HG03575 (cell line): ENCODE results near the gene LGR6.
"Not testable (repeated sequence)": the region's sequence is repeated elsewhere in the genome, so short reads cannot be mapped to it uniquely, and the experiment has no call there.

ENCODE experiments used
- ATAC-seq: cut with Tn5 transposase; IDR thresholded peaks from one replicate; pipeline ENCODE4 v1.9.1; 2021; ENCODE audit not compliant: unreplicated experiment, insufficient number of reproducible peaks, low FRiP score; ENCODE audit errors: extremely low read depth

The LGR6 gene

GRCh38 chr1:202230939-202231645 lies 37.5 kb downstream of the LGR6 start:
- no peak for ATAC-seq

DNA sequence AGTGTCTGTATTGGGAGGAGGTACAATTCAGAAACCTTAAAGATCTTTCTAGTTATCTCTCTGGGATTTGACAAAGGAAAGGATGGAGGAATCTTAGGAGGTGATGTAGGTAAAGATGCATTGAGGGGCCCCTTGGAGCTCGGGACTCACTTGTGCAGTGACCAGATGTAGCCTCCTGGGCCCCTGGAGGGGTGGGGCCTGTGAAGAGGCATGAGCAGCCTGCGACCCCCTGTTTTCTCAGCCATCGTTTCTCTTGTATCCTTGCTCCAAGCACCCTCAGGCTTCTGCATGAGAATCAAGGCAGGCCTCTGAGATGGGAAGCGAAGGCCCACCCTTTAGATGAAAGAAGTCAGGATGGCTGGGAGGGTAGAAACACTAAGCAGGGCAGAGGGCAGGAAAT lies 39.6 kb downstream of the LGR6 start:
- ATAC-seq = no peak

DNA sequence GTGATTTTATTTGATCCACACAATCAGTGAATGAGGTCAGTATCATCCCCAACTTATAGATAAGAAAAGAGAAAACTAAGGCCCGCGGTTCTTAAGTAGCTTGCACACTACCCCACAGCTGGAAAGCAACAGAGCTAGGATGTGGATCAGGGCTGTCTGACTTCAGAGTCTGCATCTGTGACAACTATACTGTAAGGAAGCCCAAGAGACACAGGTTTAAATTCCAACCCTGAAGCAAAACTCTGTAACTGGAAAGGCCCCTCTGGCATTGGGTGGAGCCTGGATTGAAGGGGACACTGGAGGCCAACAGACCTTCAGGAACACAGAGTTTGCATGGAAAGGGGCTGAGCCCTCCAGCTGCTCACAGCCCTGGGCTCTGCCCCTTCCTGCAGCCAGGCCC lies 40.2 kb downstream of the LGR6 start:
- no peak for ATAC-seq

DNA sequence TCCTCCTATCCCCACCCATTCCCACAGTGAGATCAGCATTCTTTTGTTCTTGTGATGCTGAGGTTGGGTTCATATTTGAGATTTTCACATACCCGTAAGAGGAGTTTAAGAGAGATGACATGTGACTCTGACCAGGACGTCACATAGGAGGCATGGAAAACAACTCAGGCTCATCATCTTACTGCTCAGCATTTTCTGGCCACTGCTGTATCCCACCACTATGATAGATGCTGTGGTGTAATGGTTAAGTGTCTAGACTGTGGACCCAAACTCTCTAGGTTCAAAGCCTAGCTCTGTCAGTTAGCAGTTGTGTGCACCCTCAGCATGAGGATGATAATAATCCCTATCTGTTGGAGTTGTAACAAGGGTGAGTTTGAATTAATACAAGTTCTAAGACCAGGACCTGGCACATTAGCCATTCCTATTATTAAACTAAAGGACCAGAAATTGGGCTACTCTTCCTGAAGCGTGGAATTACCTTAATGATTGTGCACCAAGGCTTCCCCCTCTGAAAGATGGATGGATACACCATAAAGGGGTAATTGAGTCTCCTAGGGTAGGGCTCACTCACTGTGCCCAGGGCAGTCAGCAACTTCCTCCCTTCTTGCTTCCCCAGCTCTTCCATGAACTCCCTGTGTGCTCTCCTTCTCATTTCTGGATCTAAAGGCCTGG lies 40.9 kb downstream of the LGR6 start:
- ATAC-seq = no peak

DNA sequence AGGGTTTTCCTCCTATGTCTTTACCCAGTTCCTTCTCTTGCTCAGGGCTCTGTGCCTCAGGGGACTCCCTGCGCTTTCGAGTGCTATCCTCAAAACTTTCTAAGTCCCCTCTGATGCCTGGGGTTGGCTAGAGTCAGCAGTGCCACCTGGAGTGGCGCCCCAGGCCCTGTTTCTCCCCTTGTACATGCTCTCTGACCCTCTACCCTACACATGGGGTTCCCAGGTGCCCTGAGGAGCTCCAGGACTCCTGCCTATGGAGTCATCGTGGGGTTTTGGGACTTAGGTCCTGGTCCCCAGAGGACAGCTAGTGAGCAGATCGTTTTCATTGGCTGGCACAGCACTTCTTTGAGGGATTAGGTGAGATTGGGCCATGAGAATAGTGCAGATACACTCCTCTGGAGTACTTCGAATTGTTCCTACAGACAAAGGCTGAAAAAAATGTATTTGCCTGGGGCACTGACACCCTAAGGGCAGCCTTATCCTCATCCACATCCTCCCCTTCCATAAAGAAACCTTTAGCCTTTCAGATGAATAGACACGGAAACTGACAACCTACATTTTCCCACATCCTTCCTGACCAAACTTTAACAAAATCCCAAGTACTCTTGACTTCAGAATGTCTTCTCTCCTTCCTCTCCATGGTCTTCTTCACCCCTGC lies 41.5 kb downstream of the LGR6 start:
- ATAC-seq = no peak

GRCh38 chr1:202235856-202236837 lies 42.5 kb downstream of the LGR6 start:
- ATAC-seq = no peak

DNA sequence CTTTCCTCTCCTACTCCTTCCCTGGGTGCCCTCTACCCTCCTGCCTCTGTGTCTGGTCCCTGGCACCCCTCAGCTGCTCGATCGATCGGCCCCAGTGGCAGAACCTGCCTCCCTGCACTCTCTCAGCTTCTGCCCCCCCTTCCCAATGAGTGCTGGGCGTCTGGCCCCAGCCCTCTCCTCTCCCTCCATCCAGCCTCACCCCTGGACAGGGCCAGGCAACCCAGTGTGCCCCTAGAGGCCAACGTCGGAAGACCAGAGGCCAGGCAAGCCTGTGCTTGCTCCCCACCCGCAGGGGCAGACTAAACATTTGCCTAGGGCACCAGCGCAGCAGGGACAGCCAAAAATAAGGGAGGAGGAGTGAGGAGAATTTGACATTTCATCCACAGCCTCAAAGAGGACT lies 43.5 kb downstream of the LGR6 start:
- ATAC-seq = no peak

GRCh38 chr1:202238914-202239313 lies 45.3 kb downstream of the LGR6 start:
- ATAC-seq = no peak

DNA sequence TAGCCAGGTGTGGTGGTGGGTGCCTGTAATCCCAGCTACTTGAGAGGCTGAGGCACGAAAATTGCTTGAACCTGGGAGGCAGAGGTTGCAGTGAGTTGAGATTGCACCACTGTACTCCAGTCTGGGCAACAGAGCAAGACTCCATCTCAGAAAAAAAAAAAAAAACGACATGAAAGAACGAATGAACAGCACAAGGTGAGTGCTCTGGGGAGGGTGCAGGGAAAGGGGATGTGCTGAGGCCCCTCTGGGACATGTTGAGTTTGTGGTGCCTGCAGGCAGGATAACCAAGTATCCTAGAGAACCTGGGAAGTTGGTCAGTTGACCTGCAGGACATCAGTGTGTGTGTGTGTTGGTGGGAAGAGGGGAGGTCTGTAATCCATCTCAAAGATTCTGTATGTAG lies 46.6 kb downstream of the LGR6 start:
- ATAC-seq = not testable (repeated sequence)

- no peak for ATAC-seq
Observed at GRCh38 chr1:202240956-202241355, 47.4 kb downstream of the LGR6 start.

DNA sequence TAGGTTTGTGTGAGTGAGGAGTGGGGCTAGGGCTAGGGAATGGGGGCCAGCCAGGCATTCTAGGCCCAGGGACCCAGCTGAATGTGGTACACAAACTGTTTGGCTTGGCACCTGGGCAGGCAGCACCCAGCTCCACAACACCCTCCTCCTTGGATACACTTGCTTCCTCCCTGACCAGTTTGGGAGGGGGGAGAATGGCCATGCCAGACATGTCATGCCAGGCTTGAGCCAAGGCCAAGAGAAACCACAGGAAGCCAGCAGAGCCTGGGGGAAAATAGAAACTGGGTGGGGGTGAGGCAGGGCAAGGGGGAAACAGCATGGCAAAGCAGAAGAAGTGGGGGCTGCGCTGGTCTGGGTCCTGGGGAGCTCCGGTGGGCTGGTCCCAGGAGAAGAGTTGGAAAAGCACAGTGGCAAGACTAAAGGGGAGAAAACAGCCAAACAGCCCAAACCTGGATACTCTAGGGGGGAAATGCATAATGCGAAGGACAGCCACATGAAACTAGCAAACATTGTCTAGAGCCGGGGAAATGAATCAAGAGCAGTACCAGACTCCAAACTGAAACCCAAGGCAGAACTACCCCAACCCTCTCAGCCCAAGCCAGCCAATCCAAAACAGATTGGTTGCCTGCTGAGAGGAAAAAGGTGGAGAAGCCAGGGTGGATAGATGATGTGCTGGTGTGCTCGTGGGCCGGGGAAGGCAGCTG lies 47.9 kb downstream of the LGR6 start:
- no peak for ATAC-seq

- no peak for ATAC-seq
Observed at GRCh38 chr1:202242080-202242419, 48.5 kb downstream of the LGR6 start.

- no peak for ATAC-seq
Observed at GRCh38 chr1:202243006-202243405, 49.4 kb downstream of the LGR6 start.

- ATAC-seq = no peak
Observed at GRCh38 chr1:202244841-202245261, 51.3 kb downstream of the LGR6 start.

- no peak for ATAC-seq
Observed at GRCh38 chr1:202245391-202245790, 51.8 kb downstream of the LGR6 start.

DNA sequence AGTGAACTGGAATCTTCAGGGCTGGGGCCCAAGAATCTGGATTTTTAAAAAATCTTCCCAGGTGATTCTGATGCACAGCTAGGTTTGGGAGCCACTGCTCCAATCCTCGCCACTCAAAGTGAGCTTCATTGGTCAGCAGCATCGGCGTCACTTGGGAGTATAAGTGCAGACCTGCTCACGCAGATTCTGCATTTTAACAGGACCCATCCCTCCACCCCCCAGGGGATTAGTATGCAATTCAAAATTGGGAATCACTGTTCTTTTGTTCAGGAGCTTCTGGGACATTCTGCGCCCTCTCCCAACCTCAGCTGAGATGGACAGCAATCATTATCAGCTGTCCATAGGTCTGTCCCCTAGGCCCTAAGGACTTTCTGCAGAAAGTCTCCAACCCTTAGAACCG lies 53.5 kb downstream of the LGR6 start:
- no peak for ATAC-seq

GRCh38 chr1:202247837-202248795 lies 54.5 kb downstream of the LGR6 start:
- no peak for ATAC-seq

GRCh38 chr1:202248861-202249260 lies 55.3 kb downstream of the LGR6 start:
- no peak for ATAC-seq
